GF-D8 (cell line): ENCODE measurements around the gene BCAS1.

ENCODE experiments used
- DNase-seq: peaks from one replicate; lab custom pipeline; 2025; lab: John Stamatoyannopoulos, UW

Gene BCAS1

DNA sequence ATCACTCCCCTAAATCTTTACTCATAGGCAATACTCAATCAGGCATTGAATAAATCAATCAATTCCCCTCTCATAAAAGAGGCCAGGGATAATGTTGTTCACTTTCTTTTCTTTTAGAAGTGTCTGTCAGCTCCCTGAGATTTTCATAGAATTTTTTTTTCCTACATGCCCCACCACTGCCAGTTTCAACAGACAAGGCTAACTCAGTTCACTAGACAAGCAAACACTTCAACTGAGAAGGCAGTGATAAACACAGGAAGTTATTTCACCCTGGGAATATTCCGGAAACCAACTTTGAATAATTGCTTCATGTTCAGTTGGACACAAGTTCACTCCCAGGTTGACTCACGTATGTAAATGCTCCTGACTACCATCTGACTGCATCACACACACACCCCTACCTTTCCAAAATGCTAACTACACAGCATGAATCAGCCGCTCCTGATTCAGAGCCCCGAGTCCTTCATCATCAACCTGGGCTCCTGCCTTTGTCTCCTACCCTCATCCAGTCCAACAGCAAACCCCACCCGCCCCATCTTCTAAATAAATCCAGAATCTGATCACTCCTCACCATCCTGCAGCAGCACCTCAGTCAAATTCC, 143.9 kb downstream of the BCAS1 start:
- DNase-seq: no peak

DNA sequence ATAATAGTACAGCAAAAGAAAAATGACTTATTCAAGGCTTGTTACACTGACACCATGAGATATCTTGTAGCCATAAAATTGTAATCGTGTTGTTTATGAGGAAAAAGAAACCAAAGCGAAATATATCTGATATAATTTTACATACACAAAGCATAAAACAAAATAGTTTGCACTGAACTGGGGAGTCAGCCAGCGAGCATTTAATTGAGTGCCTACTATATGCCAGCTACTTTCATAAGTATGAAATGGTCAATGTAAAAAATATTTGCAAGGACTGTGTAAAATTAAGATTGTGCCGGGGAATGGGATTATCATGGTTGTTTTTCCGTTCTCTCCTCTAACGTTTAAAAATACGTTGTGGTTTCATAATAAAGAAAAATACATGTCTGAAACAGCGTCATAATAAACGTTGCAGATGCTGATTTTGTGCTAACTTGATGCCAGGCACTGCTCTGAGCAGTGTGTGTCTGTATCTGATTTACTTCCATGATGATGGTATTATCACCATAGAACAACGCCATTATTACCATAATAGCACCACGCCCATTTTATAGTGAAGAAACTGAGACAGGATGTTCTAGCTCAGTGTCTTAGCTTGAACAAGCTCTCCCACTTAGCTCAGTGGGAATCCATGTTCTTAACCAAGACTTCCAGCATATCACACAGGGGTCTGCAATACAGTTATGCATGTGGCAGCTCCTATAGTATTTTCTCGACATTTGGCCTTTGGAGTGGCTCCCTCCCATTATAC, 144.6 kb downstream of the BCAS1 start:
- DNase-seq: no peak

DNA sequence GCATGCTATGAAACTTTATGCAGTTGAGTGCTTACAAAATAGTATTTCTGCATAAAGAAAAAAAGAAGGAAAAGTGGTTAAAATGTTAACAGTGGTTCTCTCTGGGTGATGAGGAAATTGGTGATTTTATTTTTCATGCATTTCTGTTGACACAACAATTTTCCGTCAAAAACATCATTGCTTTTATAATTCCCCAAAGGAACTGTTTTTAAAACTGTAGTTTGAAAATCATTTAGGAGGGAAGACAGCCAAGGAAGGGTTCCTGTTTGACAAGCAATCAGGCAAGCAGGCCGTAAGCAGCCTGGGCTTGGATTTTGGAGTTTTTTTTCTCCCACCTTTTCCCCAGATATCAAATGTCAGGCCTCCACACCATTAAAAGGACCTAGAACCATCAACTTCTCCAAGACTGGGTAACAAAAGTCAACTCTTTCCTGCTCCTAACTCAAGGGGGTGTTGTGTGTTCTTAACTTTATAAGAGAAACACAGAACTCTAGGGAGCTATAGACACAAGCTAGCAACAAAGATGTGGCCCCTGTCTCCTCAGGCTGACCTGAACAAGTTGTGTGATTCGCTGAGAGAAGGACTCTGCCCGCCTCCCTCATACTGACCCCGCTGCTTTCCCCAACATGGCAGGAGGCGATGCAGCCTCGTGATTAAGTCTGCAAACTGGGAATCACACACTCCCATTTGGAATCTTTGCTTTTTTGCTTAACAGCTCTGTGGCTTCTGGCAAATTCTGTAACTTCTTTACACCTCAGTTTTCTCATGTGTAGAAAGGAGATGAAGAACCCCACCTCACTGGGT, 146.6 kb downstream of the BCAS1 start:
- no peak for DNase-seq

DNA sequence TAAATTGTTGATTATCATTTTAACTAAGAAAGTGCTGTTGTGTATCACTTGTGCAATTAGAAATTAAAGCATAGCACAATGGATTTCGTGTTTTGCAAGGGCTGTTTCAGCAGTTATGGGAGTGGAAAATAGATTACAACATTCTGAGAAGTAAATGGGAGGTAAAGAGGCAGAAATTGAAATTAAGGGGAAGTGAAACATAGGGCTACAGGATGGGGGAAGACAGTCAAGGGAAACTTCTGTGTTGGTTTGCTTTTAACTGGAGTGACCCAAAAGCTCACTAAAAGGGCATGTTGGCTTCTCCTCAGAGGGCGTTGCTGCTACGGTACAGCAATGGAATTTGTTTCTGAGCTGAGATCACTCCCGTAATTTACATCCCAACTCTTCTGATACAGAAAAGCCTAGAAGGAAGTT, 147.5 kb downstream of the BCAS1 start:
- peak; percentile 90 for DNase-seq

DNA sequence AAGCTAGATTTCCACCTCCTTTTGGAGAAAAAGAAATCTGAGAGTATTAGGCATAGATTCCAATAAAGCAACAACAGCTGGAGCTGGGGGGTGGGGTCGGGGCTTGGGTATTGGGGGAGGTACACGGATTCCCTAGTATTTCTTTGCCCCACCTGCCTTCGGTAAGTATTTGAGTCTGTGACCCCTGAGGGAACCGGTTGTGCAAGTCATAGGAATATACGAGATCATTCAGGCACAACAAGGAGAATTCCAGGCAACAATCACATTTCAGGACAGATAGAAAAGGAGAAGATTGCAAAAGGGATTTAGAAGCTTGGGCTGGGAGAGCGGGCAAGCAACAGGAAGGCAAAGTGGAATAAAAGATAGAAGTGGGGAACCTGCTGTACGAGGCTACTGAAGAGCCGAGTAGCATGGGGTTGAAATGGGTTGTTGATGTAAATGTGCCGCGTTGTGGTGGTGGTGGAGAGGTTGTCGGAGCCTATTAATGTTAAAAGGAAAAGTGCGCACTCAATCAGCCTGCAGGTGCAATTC, 148.9 kb downstream of the BCAS1 start:
- no peak for DNase-seq

DNA sequence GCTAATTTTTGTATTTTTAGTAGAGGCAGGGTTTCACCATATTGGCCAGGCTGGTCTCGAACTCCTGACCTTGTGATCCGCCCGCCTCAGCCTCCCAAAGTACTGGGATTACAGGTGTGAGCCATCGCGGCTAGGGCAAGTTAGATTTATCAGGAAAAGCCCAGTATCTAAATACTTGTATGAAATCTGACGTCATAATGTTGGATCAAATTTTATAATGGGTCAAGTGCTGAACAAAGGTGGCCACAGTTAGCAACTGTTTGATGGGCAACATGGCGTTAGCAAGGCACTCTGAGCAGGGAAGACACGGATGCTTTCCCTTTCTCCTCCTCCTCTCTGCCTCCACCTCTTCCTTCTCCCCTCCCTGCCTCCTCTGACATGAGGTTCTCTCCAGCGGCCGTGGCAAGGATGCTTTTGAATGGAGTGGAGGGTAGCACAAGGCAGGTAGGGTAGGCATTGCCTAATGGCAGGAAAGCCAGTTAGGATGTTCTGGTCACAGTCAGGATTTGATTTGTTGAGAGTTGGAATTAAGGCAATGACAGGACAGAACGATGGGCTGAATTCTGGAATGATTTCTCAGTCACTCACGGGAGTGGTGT, 149.6 kb downstream of the BCAS1 start:
- DNase-seq: no peak

DNA sequence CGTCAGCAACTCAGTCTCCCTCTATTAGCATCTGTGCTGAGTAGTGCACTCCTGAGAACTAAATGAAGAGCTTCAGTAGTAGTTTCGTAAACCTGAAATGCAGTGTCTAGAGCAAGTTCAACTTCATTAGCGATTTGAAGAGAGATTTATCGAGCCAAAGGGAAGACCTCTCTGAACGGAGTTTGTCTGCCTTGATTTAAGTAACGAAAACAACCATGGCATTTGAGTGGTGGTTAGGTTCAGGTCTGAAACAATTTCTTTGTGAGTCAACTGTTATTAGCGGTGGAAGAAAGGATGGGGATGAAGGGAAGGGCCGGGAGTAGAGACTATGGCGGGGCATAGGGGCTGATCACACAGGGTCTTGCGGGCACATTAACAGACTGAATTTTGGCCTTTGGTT, 150.5 kb downstream of the BCAS1 start:
- DNase-seq: no peak

DNA sequence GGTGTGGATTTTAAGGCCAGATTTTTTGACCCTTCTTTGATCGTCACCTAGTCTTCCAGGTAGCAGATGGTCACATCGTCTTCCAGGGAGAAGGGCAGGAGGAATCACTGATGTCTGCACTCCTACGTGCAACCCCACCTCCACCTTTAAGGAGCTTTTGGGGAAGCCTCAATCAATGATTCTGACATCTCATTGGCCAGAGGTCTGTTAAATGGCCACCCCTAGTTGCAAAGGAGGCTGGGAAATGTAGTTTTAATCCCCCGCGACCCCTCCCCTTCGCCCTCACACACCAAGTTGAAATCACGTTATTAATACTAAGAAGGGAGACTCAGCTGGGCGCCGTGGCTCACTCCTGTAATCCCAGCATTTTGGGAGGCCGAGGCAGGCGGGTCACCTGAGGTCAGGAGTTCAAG, 151.4 kb downstream of the BCAS1 start:
- DNase-seq: no peak

DNA sequence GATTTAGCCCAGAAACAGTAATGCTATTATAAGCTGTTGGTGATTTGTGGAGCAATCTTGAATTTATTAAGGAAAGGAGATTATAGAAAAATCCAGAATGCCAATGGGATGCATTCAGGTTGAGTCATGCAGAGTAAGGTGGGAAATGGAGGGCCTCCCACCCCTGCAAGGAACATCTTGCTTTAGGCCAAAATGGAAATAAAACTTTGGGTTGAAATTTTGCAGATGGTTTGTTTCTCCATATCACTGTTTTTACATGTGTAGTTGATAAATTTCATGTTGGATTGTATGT, 152.4 kb downstream of the BCAS1 start:
- DNase-seq: no peak

DNA sequence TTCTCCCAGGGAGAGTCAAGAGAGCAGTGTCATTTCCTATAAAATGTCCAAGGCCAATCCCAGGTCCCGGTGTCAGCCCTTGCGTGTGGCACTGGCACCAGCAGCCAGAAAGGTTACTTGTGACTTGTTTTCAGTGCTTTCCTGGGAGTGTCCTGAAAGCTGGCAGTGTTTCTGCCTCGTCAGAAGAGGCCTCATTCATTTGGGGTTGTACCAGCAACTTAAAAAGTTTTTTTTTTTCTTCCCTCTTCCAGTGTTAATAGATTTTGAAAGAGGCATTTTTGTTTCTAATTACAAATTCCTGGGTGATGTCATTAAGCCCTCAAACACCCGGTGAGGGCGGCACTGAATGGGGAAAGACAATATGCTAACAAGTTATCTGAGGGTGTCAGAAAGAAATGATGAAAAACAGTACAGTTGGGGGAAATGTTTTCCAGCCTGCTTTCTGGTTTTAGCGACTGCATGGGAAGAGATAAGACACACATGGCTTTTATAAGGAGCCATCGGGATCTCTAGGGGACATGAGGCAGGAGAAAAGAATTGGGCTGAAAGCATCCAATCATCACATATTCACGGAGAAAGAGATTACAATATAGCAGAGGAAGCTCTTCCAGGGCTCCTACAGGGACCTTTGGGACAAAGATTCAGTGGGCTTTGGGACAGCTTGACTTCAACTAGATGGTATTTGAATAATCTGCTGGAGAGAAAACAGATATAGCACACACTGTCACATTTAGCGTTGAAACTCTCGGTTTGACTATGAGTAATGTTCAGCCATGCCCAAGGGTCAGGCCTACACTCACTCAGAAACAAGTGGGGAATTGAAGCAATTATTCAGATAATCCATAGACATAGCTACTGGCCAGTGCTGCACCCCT, 153.0 kb downstream of the BCAS1 start:
- no peak for DNase-seq

DNA sequence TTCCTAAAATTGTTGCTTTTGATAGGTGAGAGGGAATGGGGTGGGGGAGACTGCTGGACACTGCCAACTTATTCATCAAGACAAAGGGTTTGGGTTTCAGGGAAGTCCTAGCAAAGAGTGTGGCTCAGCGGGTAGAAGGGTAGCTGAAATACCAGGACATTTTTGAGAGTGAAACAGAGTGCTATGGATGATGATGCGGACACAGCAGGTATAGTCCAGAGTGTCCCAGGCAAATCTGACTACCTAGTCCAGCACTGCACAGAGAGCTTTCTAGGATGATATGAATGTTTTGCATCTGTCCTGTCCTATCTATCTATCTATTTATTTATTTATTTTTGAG, 154.3 kb downstream of the BCAS1 start:
- no peak for DNase-seq

DNA sequence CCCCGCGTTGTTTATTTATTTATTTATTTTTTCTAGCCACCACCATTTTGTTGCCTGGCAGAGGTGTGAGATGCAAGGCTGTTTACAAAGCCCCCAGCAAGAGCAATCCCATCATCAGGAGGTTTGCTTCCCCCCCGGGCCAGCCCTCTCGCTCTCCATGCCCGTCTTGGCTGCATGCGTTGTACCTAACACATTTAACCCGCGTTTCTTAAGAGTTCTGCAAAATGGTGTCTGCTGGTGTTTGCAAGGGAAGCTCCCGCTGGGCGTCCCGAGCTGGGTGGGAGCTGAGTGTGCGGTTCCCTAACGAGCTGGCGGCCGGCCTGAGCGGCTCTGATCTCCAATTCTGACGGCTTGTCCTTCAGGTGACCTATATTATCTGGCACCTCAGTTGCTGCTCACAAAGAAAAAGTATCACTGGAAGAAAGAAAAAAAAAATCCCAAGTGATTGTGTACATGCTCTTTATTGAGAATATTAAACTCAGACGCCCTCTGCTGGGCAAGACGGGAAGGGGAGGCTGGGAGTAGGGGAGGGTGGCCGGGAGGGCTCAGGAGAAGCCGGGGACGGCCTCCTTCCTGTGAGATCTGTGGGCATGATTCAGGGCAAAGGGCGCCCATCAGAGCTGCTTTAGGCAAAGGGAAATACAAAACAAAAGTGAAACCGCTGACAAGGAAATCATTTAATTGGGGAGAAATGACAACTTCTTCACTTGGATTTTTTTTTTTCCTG, 154.8 kb downstream of the BCAS1 start:
- DNase-seq: peak; percentile 81

DNA sequence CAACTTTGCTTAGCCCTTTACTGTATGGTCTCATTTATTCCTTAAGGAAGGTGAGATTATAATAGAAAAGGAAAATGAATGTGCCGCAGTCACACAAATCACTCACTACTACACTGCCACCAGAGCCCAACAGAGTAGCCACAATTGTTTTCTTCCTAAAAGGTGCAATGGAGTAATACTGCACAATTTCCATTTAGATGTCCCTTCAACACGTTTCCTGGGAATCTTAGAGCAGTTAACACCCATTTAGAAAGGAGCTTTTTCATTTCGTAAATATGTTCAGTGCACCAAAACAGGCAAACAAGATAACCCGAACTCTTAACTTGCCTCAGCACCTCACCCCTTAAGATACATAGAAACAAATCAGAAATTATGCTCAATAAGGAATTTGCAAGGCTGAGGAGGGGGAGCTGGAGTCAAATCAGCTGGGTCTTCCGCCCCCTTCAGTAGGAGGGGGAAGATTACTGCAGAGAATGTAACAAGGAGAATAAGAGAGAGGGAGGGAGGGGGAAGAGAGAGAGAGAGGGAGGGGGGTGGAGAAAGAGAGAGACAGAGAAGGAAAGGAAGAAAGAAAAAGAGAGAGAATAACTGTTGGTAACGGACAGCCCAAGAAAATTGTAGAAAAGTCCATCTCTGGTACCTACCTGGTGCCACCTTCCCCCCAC, 155.5 kb downstream of the BCAS1 start:
- no peak for DNase-seq

DNA sequence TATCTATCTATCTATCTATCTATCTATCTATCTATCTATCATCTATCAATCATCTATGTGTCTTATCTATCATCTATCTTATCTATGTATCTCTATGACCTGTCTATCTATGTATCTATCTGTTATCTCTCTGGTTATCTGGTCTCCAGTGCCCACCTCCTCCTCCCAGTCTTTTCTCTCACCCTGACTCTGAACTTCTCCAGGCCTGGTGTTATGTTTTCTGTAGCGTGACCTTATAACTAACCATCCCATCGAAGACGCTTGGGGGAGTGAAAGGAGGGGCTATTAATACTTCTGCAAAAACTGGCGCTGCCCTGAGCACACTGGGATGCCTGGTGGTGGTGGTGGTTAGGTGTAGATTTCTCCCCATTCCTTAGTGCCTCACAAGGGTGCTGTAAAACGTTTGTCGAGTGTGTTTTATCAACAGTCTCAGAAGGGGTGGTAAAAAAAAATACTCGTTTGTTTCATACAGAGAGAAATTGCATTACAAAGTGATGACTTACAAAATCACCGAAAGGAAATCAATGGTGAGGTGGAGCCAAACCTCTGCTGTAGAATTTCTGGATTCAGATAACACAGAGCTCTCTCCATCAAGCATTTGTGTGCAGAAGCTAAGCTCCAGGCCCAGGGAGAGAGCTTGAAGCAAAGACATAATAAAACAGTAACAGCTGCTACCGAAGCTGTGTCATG, 156.2 kb downstream of the BCAS1 start:
- no peak for DNase-seq

DNA sequence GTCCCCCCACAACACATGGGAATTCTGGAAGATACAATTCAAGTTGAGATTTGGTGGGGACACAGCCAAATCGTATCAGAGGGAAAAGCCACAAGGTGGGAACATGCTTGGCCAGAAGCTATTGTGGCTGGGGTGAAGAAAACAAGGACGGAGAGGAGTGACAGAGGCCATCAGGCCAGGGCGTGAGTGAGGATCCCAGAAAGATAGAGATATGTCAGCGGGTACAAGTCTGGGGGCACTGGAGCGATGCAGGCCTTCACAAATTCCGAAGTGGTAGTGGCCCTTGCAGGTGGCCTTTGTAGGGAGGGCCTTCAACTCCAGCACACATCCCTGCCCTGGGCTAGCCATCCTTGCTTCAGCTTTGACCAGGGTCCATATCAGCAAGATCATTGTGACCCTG, 159.1 kb downstream of the BCAS1 start:
- no peak for DNase-seq

DNA sequence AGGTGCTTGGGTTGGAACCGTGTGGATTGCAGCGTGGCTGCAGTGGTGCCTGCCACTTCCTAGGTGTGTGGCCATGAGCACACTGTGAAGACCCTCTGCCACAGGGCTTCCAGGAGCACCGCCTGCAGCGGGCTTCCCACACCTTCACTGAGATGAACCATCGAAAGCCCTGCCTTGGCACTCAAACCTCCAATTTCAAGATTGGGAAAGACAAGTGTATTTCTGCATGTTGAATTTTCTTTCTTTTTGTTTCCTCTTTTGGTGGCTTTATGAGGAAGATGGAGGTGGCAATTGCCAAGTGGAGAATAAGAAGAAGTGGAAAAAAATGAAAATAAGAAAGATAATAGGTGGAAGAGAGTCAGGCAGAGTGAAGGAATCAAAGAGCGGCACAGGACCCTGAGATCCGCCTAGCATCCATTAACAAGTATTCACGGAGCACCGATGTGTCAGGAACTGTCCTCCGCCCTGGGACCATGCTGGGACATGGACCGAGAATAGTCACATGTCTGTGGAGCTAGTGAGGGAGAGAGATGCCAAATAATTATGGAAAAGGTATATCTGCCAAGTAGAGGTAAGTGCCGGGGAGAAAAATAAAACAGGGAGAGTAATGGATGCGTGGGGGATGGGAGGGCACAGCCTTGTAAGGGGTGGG, 159.9 kb downstream of the BCAS1 start:
- no peak for DNase-seq

DNA sequence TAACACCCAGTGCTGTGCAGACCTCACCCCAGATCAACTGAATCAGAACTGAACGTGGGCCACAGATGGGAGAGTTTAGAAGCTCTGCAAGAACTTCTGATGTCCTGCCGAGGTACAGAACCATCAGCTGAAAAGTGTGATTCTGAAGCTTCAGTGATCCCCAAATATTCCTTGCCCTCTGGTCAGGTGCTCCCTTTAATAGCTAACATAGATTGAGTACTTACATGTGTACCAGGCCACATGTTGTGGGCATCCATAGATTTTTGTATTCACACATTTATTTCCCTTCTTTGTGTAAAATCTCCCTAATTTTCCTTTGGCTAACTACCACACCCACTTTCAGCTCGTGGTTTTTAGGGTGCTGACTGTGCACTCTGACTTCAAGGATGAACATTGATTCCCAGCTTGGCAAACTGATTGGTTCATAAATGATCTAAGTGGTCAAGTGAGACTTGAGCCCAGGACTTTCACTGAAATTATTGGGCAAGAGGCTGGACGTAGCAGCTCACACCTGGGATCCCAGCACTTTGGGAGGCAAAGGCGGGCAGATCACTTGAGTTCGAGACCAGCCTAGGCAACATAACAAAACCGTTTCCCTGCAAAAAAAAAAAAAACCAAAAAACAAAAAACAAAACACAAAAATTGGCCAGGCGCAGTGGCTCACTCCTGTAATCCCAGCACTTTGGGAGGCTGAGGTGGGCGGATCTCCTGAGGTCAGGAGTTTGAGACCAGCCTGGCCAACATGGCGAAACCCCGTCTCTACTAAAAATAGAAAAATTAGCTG, 162.2 kb downstream of the BCAS1 start:
- DNase-seq: no peak

DNA sequence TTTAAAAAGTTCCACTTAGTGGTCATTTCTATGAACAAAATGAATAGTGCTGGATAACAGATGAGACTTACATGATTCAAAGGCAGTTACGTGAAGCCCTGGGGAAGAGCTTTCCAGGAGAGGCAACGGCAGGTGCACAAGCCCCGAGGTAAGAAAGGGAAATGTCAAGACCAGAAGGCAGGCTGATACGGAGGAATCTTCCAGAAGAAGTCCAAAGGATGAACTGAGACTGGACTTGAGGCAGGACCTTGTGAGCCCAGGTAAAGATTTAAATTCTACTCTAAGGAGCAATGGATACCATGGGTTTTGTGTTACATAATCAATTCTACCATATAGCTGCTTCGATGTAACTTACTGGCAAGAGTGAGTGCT, 164.6 kb downstream of the BCAS1 start:
- DNase-seq: no peak
